ENCODE measurements around the gene LILRA1. TPM values are rescaled to one million over a fixed set of nuclear protein-coding genes. Genes with fewer than 3 reads are reported as not detected.
"Not testable (repeated sequence)": the region's sequence is repeated elsewhere in the genome, so short reads cannot be mapped to it uniquely, and the experiment has no call there.

Gene LILRA1
- total and polyA plus RNA-seq, 2 experiments from 2014 or later = not detected

- H2AFZ ChIP-seq = no peak overlapping the region
- 16% methylated on average over 4 of the region's 4 CpGs for WGBS, 2 experiments (ENCODE audit: low coverage in 1 of 2, low lambda C conversion rate in 2 of 2, missing lambda C conversion rate in 2 of 2)
- no peaks in the 10 kb centered on the region for H3K9me2 ChIP-seq (ENCODE audit: insufficient read depth)
- H3K79me2 ChIP-seq (ENCODE audit: insufficient read depth) = no peaks in the 10 kb centered on the region
- no peak for DNase-seq
- no peak overlapping the region for H3K9ac ChIP-seq
- no peaks in the 10 kb centered on the region for H3K27me3 ChIP-seq (replicated peaks; ENCODE audit: insufficient read depth)
- H3K4me1 ChIP-seq (ENCODE audit: insufficient read depth) = no peaks in the 10 kb centered on the region
- H3K4me3 ChIP-seq = no peak overlapping the region
- no peaks in the 10 kb centered on the region for H3F3A ChIP-seq (ENCODE audit: insufficient read depth)
- no peak overlapping the region for H3K27ac ChIP-seq
- no peak overlapping the region for H3K4me2 ChIP-seq (ENCODE audit: unreplicated experiment)
- TF ChIP-seq EZH2 (IDR thresholded peaks at IDR 0.05; ENCODE audit: insufficient read depth, poor library complexity, severe bottlenecking) (no peak), EZH2phosphoT487 (IDR thresholded peaks at IDR 0.05; ENCODE audit: insufficient read depth, low read depth) (no peak)
- H4K20me1 ChIP-seq (ENCODE audit: insufficient read depth) = no peaks in the 10 kb centered on the region
- no peaks in the 10 kb centered on the region for H3K36me3 ChIP-seq (ENCODE audit: low read depth)
- in situ Hi-C loops (cut with MboI) = no loop called here
- no peaks in the 10 kb centered on the region for H3K9me3 ChIP-seq (ENCODE audit: low read depth)
Observed at GRCh38 chr19:54574051-54574450, 19.4 kb upstream of the LILRA1 start.

GRCh38 chr19:54574527-54575056, 18.8 kb upstream of the LILRA1 start:
- in situ Hi-C loops (cut with MboI) = no loop called here
- WGBS, 2 experiments (ENCODE audit: low coverage in 1 of 2, low lambda C conversion rate in 2 of 2, missing lambda C conversion rate in 2 of 2) = 30 to 34% methylated on average over 12 of the region's 12 CpGs
- Histone ChIP-seq H3K9me2 (ENCODE audit: insufficient read depth) (no peaks in the 10 kb centered on the region), H4K20me1 (ENCODE audit: insufficient read depth) (no peaks in the 10 kb centered on the region), H3K4me2 (ENCODE audit: unreplicated experiment) (no peak overlapping the region), H3F3A (ENCODE audit: insufficient read depth) (no peaks in the 10 kb centered on the region), H3K9me3 (ENCODE audit: low read depth) (no peaks in the 10 kb centered on the region), H3K4me3 (no peak overlapping the region), H3K4me1 (ENCODE audit: insufficient read depth) (no peaks in the 10 kb centered on the region), H2AFZ (no peak overlapping the region), H3K79me2 (ENCODE audit: insufficient read depth) (no peaks in the 10 kb centered on the region), H3K27ac (no peak overlapping the region), H3K9ac (no peak overlapping the region), H3K36me3 (ENCODE audit: low read depth) (no peaks in the 10 kb centered on the region), H3K27me3 (replicated peaks; ENCODE audit: insufficient read depth) (no peaks in the 10 kb centered on the region)
- no peak for TF ChIP-seq EZH2 (IDR thresholded peaks at IDR 0.05; ENCODE audit: insufficient read depth, poor library complexity, severe bottlenecking)
- TF ChIP-seq EZH2phosphoT487 (IDR thresholded peaks at IDR 0.05; ENCODE audit: insufficient read depth, low read depth) = no peak
- DNase-seq = no peak

- H3K9me2 ChIP-seq (ENCODE audit: insufficient read depth); H3K4me3 ChIP-seq; H3K36me3 ChIP-seq (ENCODE audit: low read depth); H3F3A ChIP-seq (ENCODE audit: insufficient read depth); H3K79me2 ChIP-seq (ENCODE audit: insufficient read depth); H4K20me1 ChIP-seq (ENCODE audit: insufficient read depth); H3K4me1 ChIP-seq (ENCODE audit: insufficient read depth); H3K27ac ChIP-seq; DNase-seq; H3K9ac ChIP-seq; H3K27me3 ChIP-seq (replicated peaks; ENCODE audit: insufficient read depth); in situ Hi-C loops (cut with MboI); H3K4me2 ChIP-seq (ENCODE audit: unreplicated experiment); H2AFZ ChIP-seq; H3K9me3 ChIP-seq (ENCODE audit: low read depth): not testable (repeated sequence)
- WGBS, 2 experiments (ENCODE audit: low coverage in 1 of 2, low lambda C conversion rate in 2 of 2, missing lambda C conversion rate in 2 of 2) = 23 to 27% methylated on average over 9 of the region's 9 CpGs
Observed at GRCh38 chr19:54575205-54575604, 18.2 kb upstream of the LILRA1 start.

GRCh38 chr19:54576411-54576976, 16.9 kb upstream of the LILRA1 start:
- H2AFZ ChIP-seq = no peak overlapping the region
- no peak for TF ChIP-seq EZH2 (IDR thresholded peaks at IDR 0.05; ENCODE audit: insufficient read depth, poor library complexity, severe bottlenecking)
- no peak for TF ChIP-seq EZH2phosphoT487 (IDR thresholded peaks at IDR 0.05; ENCODE audit: insufficient read depth, low read depth)
- H3K9me3 ChIP-seq (ENCODE audit: low read depth) = no peaks in the 10 kb centered on the region
- no peaks in the 10 kb centered on the region for H3K9me2 ChIP-seq (ENCODE audit: insufficient read depth)
- H3K4me2 ChIP-seq (ENCODE audit: unreplicated experiment) = no peak overlapping the region
- H3K79me2 ChIP-seq (ENCODE audit: insufficient read depth) = no peaks in the 10 kb centered on the region
- no peaks in the 10 kb centered on the region for H3F3A ChIP-seq (ENCODE audit: insufficient read depth)
- DNase-seq = no peak
- H3K9ac ChIP-seq = no peak overlapping the region
- H3K4me1 ChIP-seq (ENCODE audit: insufficient read depth) = no peaks in the 10 kb centered on the region
- no peaks in the 10 kb centered on the region for H3K27me3 ChIP-seq (replicated peaks; ENCODE audit: insufficient read depth)
- WGBS, 2 experiments (ENCODE audit: low coverage in 1 of 2, low lambda C conversion rate in 2 of 2, missing lambda C conversion rate in 2 of 2) = 22 to 33% methylated on average over 6 of the region's 6 CpGs
- in situ Hi-C loops (cut with MboI) = no loop called here
- no peaks in the 10 kb centered on the region for H3K36me3 ChIP-seq (ENCODE audit: low read depth)
- no peak overlapping the region for H3K4me3 ChIP-seq
- H3K27ac ChIP-seq = no peak overlapping the region
- H4K20me1 ChIP-seq (ENCODE audit: insufficient read depth) = no peaks in the 10 kb centered on the region

- Histone ChIP-seq H3K9me3 (ENCODE audit: low read depth) (no peaks in the 10 kb centered on the region), H3K36me3 (ENCODE audit: low read depth) (no peaks in the 10 kb centered on the region), H3K4me1 (ENCODE audit: insufficient read depth) (no peaks in the 10 kb centered on the region), H4K20me1 (ENCODE audit: insufficient read depth) (no peaks in the 10 kb centered on the region), H3K4me3 (no peak overlapping the region), H3K27ac (no peak overlapping the region), H3K4me2 (ENCODE audit: unreplicated experiment) (no peak overlapping the region), H3K79me2 (ENCODE audit: insufficient read depth) (no peaks in the 10 kb centered on the region), H3K9me2 (ENCODE audit: insufficient read depth) (no peaks in the 10 kb centered on the region), H3F3A (ENCODE audit: insufficient read depth) (no peaks in the 10 kb centered on the region), H3K27me3 (replicated peaks; ENCODE audit: insufficient read depth) (no peaks in the 10 kb centered on the region), H2AFZ (no peak overlapping the region), H3K9ac (no peak overlapping the region)
- no peak for TF ChIP-seq EZH2 (IDR thresholded peaks at IDR 0.05; ENCODE audit: insufficient read depth, poor library complexity, severe bottlenecking)
- no peak for TF ChIP-seq EZH2phosphoT487 (IDR thresholded peaks at IDR 0.05; ENCODE audit: insufficient read depth, low read depth)
- in situ Hi-C loops (cut with MboI) = no loop called here
- no peak for DNase-seq
- 27 to 37% methylated on average over 3 of the region's 3 CpGs for WGBS, 2 experiments (ENCODE audit: low coverage in 1 of 2, low lambda C conversion rate in 2 of 2, missing lambda C conversion rate in 2 of 2)
Observed at GRCh38 chr19:54577334-54577733, 16.1 kb upstream of the LILRA1 start.

- H3K27ac ChIP-seq; DNase-seq; H2AFZ ChIP-seq; H3K9me3 ChIP-seq (ENCODE audit: low read depth); H3K4me1 ChIP-seq (ENCODE audit: insufficient read depth); H3F3A ChIP-seq (ENCODE audit: insufficient read depth); H4K20me1 ChIP-seq (ENCODE audit: insufficient read depth); H3K4me2 ChIP-seq (ENCODE audit: unreplicated experiment); H3K4me3 ChIP-seq; H3K79me2 ChIP-seq (ENCODE audit: insufficient read depth); H3K27me3 ChIP-seq (replicated peaks; ENCODE audit: insufficient read depth); H3K36me3 ChIP-seq (ENCODE audit: low read depth); H3K9ac ChIP-seq; in situ Hi-C loops (cut with MboI); H3K9me2 ChIP-seq (ENCODE audit: insufficient read depth): not testable (repeated sequence)
- 44 to 58% methylated on average over 5 of the region's 5 CpGs for WGBS, 2 experiments (ENCODE audit: low coverage in 1 of 2, low lambda C conversion rate in 2 of 2, missing lambda C conversion rate in 2 of 2)
Observed at GRCh38 chr19:54578268-54578667, 15.2 kb upstream of the LILRA1 start.

Data from GM23248 (cell line).